ENCODE results near the gene DDIT4.

The DDIT4 gene

DNA sequence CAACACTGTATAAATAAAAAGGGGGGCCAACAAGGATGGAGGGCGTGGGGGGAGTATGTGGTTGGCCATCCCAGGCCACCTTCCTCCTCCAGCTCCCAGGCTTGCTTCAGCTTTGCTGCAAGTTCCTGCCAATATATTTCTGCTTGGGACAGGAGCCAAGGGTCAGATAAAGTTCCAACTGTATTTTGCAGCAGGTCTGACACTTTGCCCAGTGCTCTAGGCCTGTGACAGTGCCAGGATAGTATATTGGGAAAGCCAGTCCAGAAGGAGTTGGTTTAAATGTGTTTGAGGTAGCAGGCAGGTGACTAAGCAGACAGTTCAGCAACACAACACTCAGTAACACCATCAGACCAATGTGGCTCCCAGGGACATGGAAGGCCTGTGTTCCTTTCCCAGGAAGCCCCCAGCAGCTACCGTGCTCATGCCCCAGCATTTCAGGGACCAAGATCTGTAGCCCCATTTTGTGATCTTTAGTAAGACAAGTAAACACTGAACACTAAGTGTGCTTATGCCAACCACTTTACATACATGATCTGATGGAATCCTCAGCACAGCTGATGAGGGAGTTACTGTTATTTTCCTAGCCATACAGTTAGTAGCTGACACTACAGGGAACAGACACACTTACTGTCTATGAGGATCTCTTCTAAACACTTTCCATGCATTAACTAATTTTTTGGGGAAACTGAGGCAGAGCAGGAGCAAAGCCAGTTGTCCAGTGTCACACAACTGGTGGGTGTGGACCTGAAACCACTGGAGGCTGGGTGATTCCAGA, 42.1 kb downstream of the DDIT4 start:
- TF ChIP-seq SIN3A (IDR thresholded peaks at IDR 0.05; ENCODE audit: borderline replicate concordance, insufficient read depth, low read length) (no peak), TAF1 (IDR thresholded peaks at IDR 0.05; ENCODE audit: borderline replicate concordance, insufficient read depth, low read length) (no peak), POLR2AphosphoS5 (IDR thresholded peaks at IDR 0.05; ENCODE audit: low read depth, low read length) (no peak), FOXP2 (optimal IDR thresholded peaks at IDR 0.05; ENCODE audit: borderline replicate concordance, extremely low read depth, extremely low read length, insufficient read depth) (no peak)
- TF ChIP-seq, protein P1, sequence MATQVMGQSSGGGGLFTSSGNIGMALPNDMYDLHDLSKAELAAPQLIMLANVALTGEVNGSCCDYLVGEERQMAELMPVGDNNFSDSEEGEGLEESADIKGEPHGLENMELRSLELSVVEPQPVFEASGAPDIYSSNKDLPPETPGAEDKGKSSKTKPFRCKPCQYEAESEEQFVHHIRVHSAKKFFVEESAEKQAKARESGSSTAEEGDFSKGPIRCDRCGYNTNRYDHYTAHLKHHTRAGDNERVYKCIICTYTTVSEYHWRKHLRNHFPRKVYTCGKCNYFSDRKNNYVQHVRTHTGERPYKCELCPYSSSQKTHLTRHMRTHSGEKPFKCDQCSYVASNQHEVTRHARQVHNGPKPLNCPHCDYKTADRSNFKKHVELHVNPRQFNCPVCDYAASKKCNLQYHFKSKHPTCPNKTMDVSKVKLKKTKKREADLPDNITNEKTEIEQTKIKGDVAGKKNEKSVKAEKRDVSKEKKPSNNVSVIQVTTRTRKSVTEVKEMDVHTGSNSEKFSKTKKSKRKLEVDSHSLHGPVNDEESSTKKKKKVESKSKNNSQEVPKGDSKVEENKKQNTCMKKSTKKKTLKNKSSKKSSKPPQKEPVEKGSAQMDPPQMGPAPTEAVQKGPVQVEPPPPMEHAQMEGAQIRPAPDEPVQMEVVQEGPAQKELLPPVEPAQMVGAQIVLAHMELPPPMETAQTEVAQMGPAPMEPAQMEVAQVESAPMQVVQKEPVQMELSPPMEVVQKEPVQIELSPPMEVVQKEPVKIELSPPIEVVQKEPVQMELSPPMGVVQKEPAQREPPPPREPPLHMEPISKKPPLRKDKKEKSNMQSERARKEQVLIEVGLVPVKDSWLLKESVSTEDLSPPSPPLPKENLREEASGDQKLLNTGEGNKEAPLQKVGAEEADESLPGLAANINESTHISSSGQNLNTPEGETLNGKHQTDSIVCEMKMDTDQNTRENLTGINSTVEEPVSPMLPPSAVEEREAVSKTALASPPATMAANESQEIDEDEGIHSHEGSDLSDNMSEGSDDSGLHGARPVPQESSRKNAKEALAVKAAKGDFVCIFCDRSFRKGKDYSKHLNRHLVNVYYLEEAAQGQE (IDR thresholded peaks at IDR 0.05; ENCODE audit: insufficient read depth in 1 of 2, low read depth in 2 of 2, low read length in 2 of 2), result no peak

DNA sequence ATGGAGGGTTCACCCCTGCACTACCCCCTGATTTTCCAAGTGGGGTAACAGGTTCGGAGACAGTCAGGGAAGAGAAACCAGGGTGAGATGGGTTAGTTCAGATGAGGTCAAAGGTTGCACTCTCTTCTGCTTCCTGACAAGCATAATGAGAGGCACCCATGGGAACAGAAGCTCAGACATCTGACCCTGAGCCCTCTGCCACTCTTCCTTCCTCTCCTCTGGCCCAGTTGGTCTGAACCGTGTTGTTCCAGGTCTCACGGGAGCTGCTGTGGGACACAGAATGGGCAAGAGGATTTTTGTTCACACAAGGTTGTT, 42.6 kb downstream of the DDIT4 start:
- no peak for TF ChIP-seq FOXP2 (optimal IDR thresholded peaks at IDR 0.05; ENCODE audit: borderline replicate concordance, extremely low read depth, extremely low read length, insufficient read depth)
- no peak for TF ChIP-seq TAF1 (IDR thresholded peaks at IDR 0.05; ENCODE audit: borderline replicate concordance, insufficient read depth, low read length)
- TF ChIP-seq SIN3A (IDR thresholded peaks at IDR 0.05; ENCODE audit: borderline replicate concordance, insufficient read depth, low read length), result no peak
- TF ChIP-seq, protein P1 (IDR thresholded peaks at IDR 0.05; ENCODE audit: insufficient read depth in 1 of 2, low read depth in 2 of 2, low read length in 2 of 2), result no peak
- TF ChIP-seq POLR2AphosphoS5 (IDR thresholded peaks at IDR 0.05; ENCODE audit: low read depth, low read length), result no peak

DNA sequence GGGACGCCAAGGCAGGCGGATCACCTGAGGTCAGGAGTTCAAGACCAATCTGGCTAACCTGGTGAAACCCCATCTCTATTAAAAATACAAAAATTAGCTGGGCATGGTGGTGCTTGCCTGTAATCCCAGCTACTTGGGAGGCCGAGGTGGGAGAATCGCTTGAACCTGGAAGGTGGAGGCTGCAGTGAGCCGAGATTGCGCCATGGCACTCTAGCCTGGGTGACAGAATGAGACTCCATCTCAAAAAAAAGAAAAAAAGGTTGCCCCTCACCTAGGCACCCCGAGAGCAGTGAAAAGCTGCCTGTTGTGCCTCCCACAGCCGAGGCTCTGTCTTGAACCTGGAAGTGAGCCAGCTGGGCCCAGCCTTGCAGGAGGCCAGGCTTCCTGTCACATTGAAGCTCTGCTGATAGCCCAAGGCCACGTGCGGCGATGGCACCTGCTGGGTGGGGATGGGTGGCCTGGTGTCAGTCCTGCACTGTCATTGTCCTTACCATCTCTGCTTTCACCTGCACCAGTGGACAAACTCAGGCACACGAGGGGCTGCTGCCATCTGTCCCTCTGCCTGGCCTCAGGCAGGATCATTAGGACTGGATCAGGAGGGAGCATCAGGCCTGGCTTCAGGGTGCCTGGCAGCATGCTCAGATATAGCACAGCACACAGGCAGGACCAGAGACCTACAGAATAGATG, 43.2 kb downstream of the DDIT4 start:
- TF ChIP-seq POLR2AphosphoS5 (IDR thresholded peaks at IDR 0.05; ENCODE audit: low read depth, low read length) (no peak), TAF1 (IDR thresholded peaks at IDR 0.05; ENCODE audit: borderline replicate concordance, insufficient read depth, low read length) (no peak), FOXP2 (optimal IDR thresholded peaks at IDR 0.05; ENCODE audit: borderline replicate concordance, extremely low read depth, extremely low read length, insufficient read depth) (no peak), SIN3A (IDR thresholded peaks at IDR 0.05; ENCODE audit: borderline replicate concordance, insufficient read depth, low read length) (no peak)
- TF ChIP-seq, protein P1 (IDR thresholded peaks at IDR 0.05; ENCODE audit: insufficient read depth in 1 of 2, low read depth in 2 of 2, low read length in 2 of 2), result no peak

DNA sequence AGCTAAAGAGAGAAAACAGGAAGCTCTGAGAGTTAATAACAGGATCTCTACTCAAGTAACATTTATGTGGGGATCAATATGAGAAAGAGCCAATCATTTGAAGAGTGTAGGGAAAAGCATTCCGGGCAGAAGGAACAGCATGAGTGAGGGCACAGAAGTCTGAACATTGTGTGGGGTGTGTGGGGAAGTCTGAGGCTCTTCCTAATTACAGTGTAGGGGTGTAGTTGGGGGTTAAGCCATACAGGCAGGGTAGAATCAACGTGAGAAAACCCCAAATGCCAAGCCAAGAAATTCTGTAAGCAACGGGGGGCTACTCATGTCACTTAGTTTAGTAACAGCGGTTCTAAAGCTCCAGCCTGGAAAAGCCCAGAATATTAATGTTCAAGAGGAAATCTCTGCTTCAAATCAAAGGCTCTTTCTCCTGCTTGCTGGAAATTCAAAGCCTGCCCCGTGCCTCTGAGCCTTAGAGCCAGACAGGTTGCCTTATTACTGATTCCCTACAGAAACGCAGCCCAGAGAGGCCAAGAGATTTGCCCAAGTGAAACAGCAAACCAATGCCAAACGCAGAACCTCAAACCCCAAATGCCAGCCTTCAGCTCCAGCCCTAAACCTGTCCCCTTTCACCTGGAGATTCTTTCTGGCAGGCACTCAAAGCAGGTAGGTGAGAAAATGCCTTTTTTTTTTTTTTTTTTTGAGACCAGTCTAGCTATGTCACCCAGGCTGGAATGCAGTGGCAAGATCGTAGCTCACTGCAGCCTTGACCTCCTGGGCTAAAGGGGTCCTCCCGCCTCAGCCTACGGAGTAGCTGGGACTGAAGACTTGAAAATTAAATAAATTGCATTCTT, 44.9 kb downstream of the DDIT4 start:
- TF ChIP-seq SIN3A (IDR thresholded peaks at IDR 0.05; ENCODE audit: borderline replicate concordance, insufficient read depth, low read length) (no peak), POLR2AphosphoS5 (IDR thresholded peaks at IDR 0.05; ENCODE audit: low read depth, low read length) (no peak), FOXP2 (optimal IDR thresholded peaks at IDR 0.05; ENCODE audit: borderline replicate concordance, extremely low read depth, extremely low read length, insufficient read depth) (no peak), TAF1 (IDR thresholded peaks at IDR 0.05; ENCODE audit: borderline replicate concordance, insufficient read depth, low read length) (no peak)
- TF ChIP-seq, protein P1 (IDR thresholded peaks at IDR 0.05; ENCODE audit: insufficient read depth in 1 of 2, low read depth in 2 of 2, low read length in 2 of 2), result no peak

Measured in PFSK-1 (cell line).